Activated naive CD4-positive, alpha-beta T cell treated with anti-CD3 and anti-CD28 coated beads, Interleukin-2, amount 50 U/mL, for 24 hours (primary cell): ENCODE measurements around the gene BCAS3.

Experiments
- H3K27ac Mint-ChIP-seq: one replicate; pipeline ENCODE4 v1.8.0; 2021; ENCODE audit warnings: mild to moderate bottlenecking, mixed read lengths
- H3K27me3 Mint-ChIP-seq: one replicate; pipeline ENCODE4 v1.8.0; 2021; ENCODE audit warnings: mixed read lengths
- H3K36me3 Mint-ChIP-seq: one replicate; pipeline ENCODE4 v1.8.0; 2021; ENCODE audit warnings: mixed read lengths
- H3K4me1 Mint-ChIP-seq: one replicate; pipeline ENCODE4 v1.8.0; 2021; ENCODE audit warnings: mixed read lengths
- H3K4me3 Mint-ChIP-seq: one replicate; pipeline ENCODE4 v1.8.0; 2021; ENCODE audit warnings: mild to moderate bottlenecking, mixed read lengths
- H3K9me3 Mint-ChIP-seq: one replicate; pipeline ENCODE4 v1.8.0; 2021; ENCODE audit warnings: mixed read lengths

The BCAS3 gene

GRCh38 chr17:61070649-61071048, 393.0 kb downstream of the BCAS3 start:
- no peaks in the 10 kb centered on the region for H3K9me3 Mint-ChIP-seq
- no peaks in the 10 kb centered on the region for H3K4me1 Mint-ChIP-seq
- peaks cover 9% of the 10 kb centered on the region for H3K36me3 Mint-ChIP-seq

GRCh38 chr17:61072648-61073047, 395.0 kb downstream of the BCAS3 start:
- Mint-ChIP-seq H3K4me1 (no peaks in the 10 kb centered on the region), H3K9me3 (no peaks in the 10 kb centered on the region), H3K27me3 (no peaks in the 10 kb centered on the region), H3K27ac (no peak overlapping the region), H3K4me3 (no peak overlapping the region), H3K36me3 (peaks cover 9% of the 10 kb centered on the region)

More at GRCh38 chr17:61070649-61071048, 393.0 kb downstream of the BCAS3 start:
- no peak overlapping the region for H3K27ac Mint-ChIP-seq
- H3K4me3 Mint-ChIP-seq = no peak overlapping the region
- no peaks in the 10 kb centered on the region for H3K27me3 Mint-ChIP-seq

- Mint-ChIP-seq H3K27ac (no peak overlapping the region), H3K27me3 (no peaks in the 10 kb centered on the region), H3K4me1 (no peaks in the 10 kb centered on the region), H3K4me3 (no peak overlapping the region), H3K36me3 (peaks cover 12% of the 10 kb centered on the region), H3K9me3 (no peaks in the 10 kb centered on the region)
These were observed 395.5 kb downstream of the BCAS3 start for GRCh38 chr17:61073131-61073530.

- Mint-ChIP-seq H3K4me3 (no peak overlapping the region), H3K27ac (no peak overlapping the region), H3K4me1 (no peaks in the 10 kb centered on the region), H3K27me3 (no peaks in the 10 kb centered on the region), H3K36me3 (peaks cover 12% of the 10 kb centered on the region), H3K9me3 (no peaks in the 10 kb centered on the region)
These were observed 396.3 kb downstream of the BCAS3 start for GRCh38 chr17:61073799-61074513.

- Mint-ChIP-seq H3K27me3 (no peaks in the 10 kb centered on the region), H3K4me1 (no peaks in the 10 kb centered on the region), H3K9me3 (no peaks in the 10 kb centered on the region), H3K27ac (no peak overlapping the region), H3K36me3 (peaks cover 15% of the 10 kb centered on the region), H3K4me3 (no peak overlapping the region)
These were observed 398.3 kb downstream of the BCAS3 start for GRCh38 chr17:61075988-61076387.

- H3K27me3 Mint-ChIP-seq = no peaks in the 10 kb centered on the region
- H3K4me1 Mint-ChIP-seq = no peaks in the 10 kb centered on the region
- no peak overlapping the region for H3K27ac Mint-ChIP-seq
- H3K36me3 Mint-ChIP-seq = peaks cover 15% of the 10 kb centered on the region
- H3K9me3 Mint-ChIP-seq = no peaks in the 10 kb centered on the region
- no peak overlapping the region for H3K4me3 Mint-ChIP-seq
These were observed 399.0 kb downstream of the BCAS3 start for GRCh38 chr17:61076621-61077031.

- H3K27ac Mint-ChIP-seq = no peak overlapping the region
- H3K4me3 Mint-ChIP-seq = no peak overlapping the region
- no peaks in the 10 kb centered on the region for H3K27me3 Mint-ChIP-seq
- H3K4me1 Mint-ChIP-seq = no peaks in the 10 kb centered on the region
- no peaks in the 10 kb centered on the region for H3K9me3 Mint-ChIP-seq
- H3K36me3 Mint-ChIP-seq = peaks cover 31% of the 10 kb centered on the region
These were observed 404.3 kb downstream of the BCAS3 start for GRCh38 chr17:61081959-61082358.

GRCh38 chr17:61084260-61084659, 406.6 kb downstream of the BCAS3 start:
- no peaks in the 10 kb centered on the region for H3K4me1 Mint-ChIP-seq
- H3K9me3 Mint-ChIP-seq = peaks cover 3% of the 10 kb centered on the region
- H3K4me3 Mint-ChIP-seq = no peak overlapping the region
- H3K27ac Mint-ChIP-seq = no peak overlapping the region
- peaks cover 27% of the 10 kb centered on the region for H3K36me3 Mint-ChIP-seq
- no peaks in the 10 kb centered on the region for H3K27me3 Mint-ChIP-seq

GRCh38 chr17:61087024-61087423, 409.4 kb downstream of the BCAS3 start:
- Mint-ChIP-seq H3K4me3 (no peak overlapping the region), H3K4me1 (no peaks in the 10 kb centered on the region), H3K36me3 (peaks cover 31% of the 10 kb centered on the region), H3K27ac (no peak overlapping the region), H3K27me3 (no peaks in the 10 kb centered on the region), H3K9me3 (peaks cover 7% of the 10 kb centered on the region)

GRCh38 chr17:61088556-61088955, 410.9 kb downstream of the BCAS3 start:
- no peaks in the 10 kb centered on the region for H3K4me1 Mint-ChIP-seq
- H3K4me3 Mint-ChIP-seq = no peak overlapping the region
- H3K27me3 Mint-ChIP-seq = no peaks in the 10 kb centered on the region
- H3K9me3 Mint-ChIP-seq = peaks cover 12% of the 10 kb centered on the region
- H3K27ac Mint-ChIP-seq = no peak overlapping the region
- H3K36me3 Mint-ChIP-seq = peaks cover 35% of the 10 kb centered on the region

- Mint-ChIP-seq H3K27ac (no peak overlapping the region), H3K4me1 (no peaks in the 10 kb centered on the region), H3K4me3 (no peak overlapping the region), H3K9me3 (peaks cover 12% of the 10 kb centered on the region), H3K27me3 (no peaks in the 10 kb centered on the region), H3K36me3 (peaks cover 21% of the 10 kb centered on the region)
These were observed 413.4 kb downstream of the BCAS3 start for GRCh38 chr17:61091096-61091495.

- H3K4me1 Mint-ChIP-seq = no peaks in the 10 kb centered on the region
These were observed 420.1 kb downstream of the BCAS3 start for GRCh38 chr17:61097781-61098180.

GRCh38 chr17:61106354-61106753, 428.7 kb downstream of the BCAS3 start:
- no peak overlapping the region for H3K27ac Mint-ChIP-seq
- no peaks in the 10 kb centered on the region for H3K27me3 Mint-ChIP-seq
- no peaks in the 10 kb centered on the region for H3K9me3 Mint-ChIP-seq
- H3K4me1 Mint-ChIP-seq = no peaks in the 10 kb centered on the region
- peaks cover 12% of the 10 kb centered on the region for H3K36me3 Mint-ChIP-seq
- H3K4me3 Mint-ChIP-seq = no peak overlapping the region

More at GRCh38 chr17:61097781-61098180, 420.1 kb downstream of the BCAS3 start:
- Mint-ChIP-seq H3K27me3 (no peaks in the 10 kb centered on the region), H3K36me3 (peaks cover 12% of the 10 kb centered on the region), H3K27ac (no peak overlapping the region), H3K4me3 (no peak overlapping the region), H3K9me3 (no peaks in the 10 kb centered on the region)

- Mint-ChIP-seq H3K4me1 (peaks cover 5% of the 10 kb centered on the region), H3K4me3 (no peak overlapping the region), H3K36me3 (peaks cover 4% of the 10 kb centered on the region), H3K27ac (no peak overlapping the region), H3K9me3 (no peaks in the 10 kb centered on the region), H3K27me3 (no peaks in the 10 kb centered on the region)
These were observed 438.9 kb downstream of the BCAS3 start for GRCh38 chr17:61116577-61116976.

- Mint-ChIP-seq H3K36me3 (peaks cover 4% of the 10 kb centered on the region), H3K9me3 (no peaks in the 10 kb centered on the region), H3K27ac (no peak overlapping the region), H3K4me3 (no peak overlapping the region), H3K4me1 (peaks cover 5% of the 10 kb centered on the region), H3K27me3 (no peaks in the 10 kb centered on the region)
These were observed 440.3 kb downstream of the BCAS3 start for GRCh38 chr17:61117983-61118382.

- Mint-ChIP-seq H3K9me3 (no peaks in the 10 kb centered on the region), H3K36me3 (peaks cover 4% of the 10 kb centered on the region), H3K27me3 (no peaks in the 10 kb centered on the region), H3K27ac (no peak overlapping the region), H3K4me3 (no peak overlapping the region), H3K4me1 (peaks cover 5% of the 10 kb centered on the region)
These were observed 441.2 kb downstream of the BCAS3 start for GRCh38 chr17:61118871-61119270.
